ENCODE results near the gene ITGAV. TPM values are rescaled to one million over a fixed set of nuclear protein-coding genes. Genes with fewer than 3 reads are reported as not detected.

Gene ITGAV
- total and polyA plus RNA-seq, 2 donors (not counting 1 experiment from before 2014, with no cell fraction given), result 121 to 205 TPM

DNA sequence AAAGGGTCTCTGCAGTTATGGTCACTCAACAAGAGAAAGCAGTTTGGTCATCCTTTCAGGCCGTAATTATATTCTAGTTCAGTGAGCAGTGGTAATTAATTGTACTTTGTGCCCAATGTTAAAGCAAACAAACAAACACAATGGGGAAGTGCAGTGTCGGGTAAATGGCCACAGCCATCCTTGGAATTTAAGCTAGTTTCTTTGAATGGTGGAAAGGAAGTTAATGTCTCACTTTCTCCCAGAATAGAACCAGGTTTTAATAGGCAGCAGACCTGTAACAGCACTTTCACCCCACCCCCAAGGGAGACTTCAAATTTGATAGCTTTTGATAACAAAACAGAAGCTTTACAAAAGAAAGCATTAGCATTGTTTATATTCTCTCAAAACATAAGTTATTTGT, 20.0 kb upstream of the ITGAV start:
- peak in 1 of 2 donors; percentile 77 for DNase-seq (ENCODE audit: low read depth in 2 of 2)
- Histone ChIP-seq H3K36me3 (ENCODE audit: control insufficient read depth, insufficient read depth, low read length) (no peaks in the 10 kb centered on the region), H3K4me2 (ENCODE audit: extremely low read depth, insufficient read depth, low read length) (no peak overlapping the region), H2AFZ (ENCODE audit: low read length) (no peak overlapping the region), H3K27me3 (ENCODE audit: control insufficient read depth, insufficient read depth, low read length) (no peaks in the 10 kb centered on the region), H3K9ac (ENCODE audit: insufficient read depth, low read length) (no peak overlapping the region), H3K9me3 (ENCODE audit: control insufficient read depth, insufficient read depth, low read depth, low read length) (no peaks in the 10 kb centered on the region), H4K20me1 (ENCODE audit: control insufficient read depth, extremely low read depth, insufficient read depth, low read length) (no peaks in the 10 kb centered on the region), H3K4me3 (replicated peaks in 1 of 4; ENCODE audit: control extremely low read depth in 1 of 4, insufficient read depth in 1 of 4, low read depth in 3 of 4, low read length in 4 of 4) (no peak overlapping the region), H3K79me2 (ENCODE audit: control insufficient read depth, insufficient read depth, low read length) (no peaks in the 10 kb centered on the region), H3K4me1 (ENCODE audit: control insufficient read depth, extremely low read depth, insufficient read depth, low read length) (no peaks in the 10 kb centered on the region), H3K27ac (ENCODE audit: insufficient read depth, low read length) (no peak overlapping the region)
- TF ChIP-seq, protein P1, sequence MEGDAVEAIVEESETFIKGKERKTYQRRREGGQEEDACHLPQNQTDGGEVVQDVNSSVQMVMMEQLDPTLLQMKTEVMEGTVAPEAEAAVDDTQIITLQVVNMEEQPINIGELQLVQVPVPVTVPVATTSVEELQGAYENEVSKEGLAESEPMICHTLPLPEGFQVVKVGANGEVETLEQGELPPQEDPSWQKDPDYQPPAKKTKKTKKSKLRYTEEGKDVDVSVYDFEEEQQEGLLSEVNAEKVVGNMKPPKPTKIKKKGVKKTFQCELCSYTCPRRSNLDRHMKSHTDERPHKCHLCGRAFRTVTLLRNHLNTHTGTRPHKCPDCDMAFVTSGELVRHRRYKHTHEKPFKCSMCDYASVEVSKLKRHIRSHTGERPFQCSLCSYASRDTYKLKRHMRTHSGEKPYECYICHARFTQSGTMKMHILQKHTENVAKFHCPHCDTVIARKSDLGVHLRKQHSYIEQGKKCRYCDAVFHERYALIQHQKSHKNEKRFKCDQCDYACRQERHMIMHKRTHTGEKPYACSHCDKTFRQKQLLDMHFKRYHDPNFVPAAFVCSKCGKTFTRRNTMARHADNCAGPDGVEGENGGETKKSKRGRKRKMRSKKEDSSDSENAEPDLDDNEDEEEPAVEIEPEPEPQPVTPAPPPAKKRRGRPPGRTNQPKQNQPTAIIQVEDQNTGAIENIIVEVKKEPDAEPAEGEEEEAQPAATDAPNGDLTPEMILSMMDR (conservative IDR thresholded peaks at IDR 0.05 in 1 of 2, IDR thresholded peaks at IDR 0.05 in 1 of 2; ENCODE audit: low read depth in 1 of 2, low read length in 2 of 2), result no peak
- TF ChIP-seq EZH2 (IDR thresholded peaks at IDR 0.05; ENCODE audit: low read length, missing control alignments), result no peak

DNA sequence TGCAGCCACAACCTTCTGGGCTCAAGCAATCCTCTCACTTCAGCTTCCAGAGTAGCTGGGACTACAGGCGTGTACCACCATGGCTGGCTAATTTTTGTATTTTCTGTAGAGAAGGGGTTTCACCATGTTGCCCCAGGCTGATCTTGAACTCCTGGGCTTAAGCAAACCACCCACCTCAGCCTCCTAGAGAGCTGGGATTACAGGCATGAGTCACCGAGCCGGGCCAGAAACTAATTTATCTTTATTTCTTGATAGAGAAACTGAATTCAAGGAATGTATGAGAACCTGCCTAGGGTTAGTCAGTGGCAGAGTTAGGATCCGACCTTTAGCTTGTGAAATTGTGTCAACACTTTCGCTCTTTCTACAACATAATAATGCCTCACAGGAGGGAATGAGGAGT, 19.3 kb upstream of the ITGAV start:
- H2AFZ ChIP-seq (ENCODE audit: low read length), result no peak overlapping the region
- peak; percentile 42 to 81 for DNase-seq (ENCODE audit: low read depth in 2 of 2)

DNA sequence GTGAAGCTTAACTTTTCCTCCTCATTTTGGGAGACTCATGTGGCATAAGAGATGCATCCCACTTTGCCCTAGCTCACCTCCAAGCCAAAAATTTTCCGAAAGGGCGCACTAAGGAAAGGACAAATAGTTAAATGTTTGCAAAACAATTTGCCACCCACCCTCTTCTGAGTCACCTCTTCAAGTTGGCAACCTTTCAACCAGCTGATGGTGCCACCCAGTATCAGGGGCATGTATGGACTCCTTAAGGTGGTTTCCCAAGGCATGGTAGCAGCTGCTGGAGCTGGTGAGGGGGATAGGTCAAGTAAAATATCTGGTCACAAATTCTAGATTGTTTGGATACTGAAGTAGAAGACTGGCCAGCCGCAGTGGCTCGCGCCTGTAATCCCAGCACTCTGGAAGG, 17.2 kb upstream of the ITGAV start:
- no peak for DNase-seq (ENCODE audit: low read depth in 2 of 2)
- no peak overlapping the region for H3K27ac ChIP-seq (ENCODE audit: insufficient read depth, low read length)
- TF ChIP-seq EZH2 (IDR thresholded peaks at IDR 0.05; ENCODE audit: low read length, missing control alignments), result no peak
- TF ChIP-seq, protein P1 (conservative IDR thresholded peaks at IDR 0.05 in 1 of 2, IDR thresholded peaks at IDR 0.05 in 1 of 2; ENCODE audit: low read depth in 1 of 2, low read length in 2 of 2), result no peak

More for the DNA sequence above, 19.3 kb upstream of the ITGAV start:
- TF ChIP-seq, protein P1 (conservative IDR thresholded peaks at IDR 0.05 in 1 of 2, IDR thresholded peaks at IDR 0.05 in 1 of 2; ENCODE audit: low read depth in 1 of 2, low read length in 2 of 2), result no peak
- no peak for TF ChIP-seq EZH2 (IDR thresholded peaks at IDR 0.05; ENCODE audit: low read length, missing control alignments)
- no peak overlapping the region for H3K27ac ChIP-seq (ENCODE audit: insufficient read depth, low read length)
- H3K4me2 ChIP-seq (ENCODE audit: extremely low read depth, insufficient read depth, low read length), result no peak overlapping the region
- no peak overlapping the region for H3K4me3 ChIP-seq (replicated peaks in 1 of 4; ENCODE audit: control extremely low read depth in 1 of 4, insufficient read depth in 1 of 4, low read depth in 3 of 4, low read length in 4 of 4)
- no peaks in the 10 kb centered on the region for H3K27me3 ChIP-seq (ENCODE audit: control insufficient read depth, insufficient read depth, low read length)
- H4K20me1 ChIP-seq (ENCODE audit: control insufficient read depth, extremely low read depth, insufficient read depth, low read length), result no peaks in the 10 kb centered on the region
- no peaks in the 10 kb centered on the region for H3K36me3 ChIP-seq (ENCODE audit: control insufficient read depth, insufficient read depth, low read length)
- H3K4me1 ChIP-seq (ENCODE audit: control insufficient read depth, extremely low read depth, insufficient read depth, low read length), result no peaks in the 10 kb centered on the region
- no peak overlapping the region for H3K9ac ChIP-seq (ENCODE audit: insufficient read depth, low read length)
- no peaks in the 10 kb centered on the region for H3K79me2 ChIP-seq (ENCODE audit: control insufficient read depth, insufficient read depth, low read length)
- no peaks in the 10 kb centered on the region for H3K9me3 ChIP-seq (ENCODE audit: control insufficient read depth, insufficient read depth, low read depth, low read length)

More for the DNA sequence above, 17.2 kb upstream of the ITGAV start:
- no peaks in the 10 kb centered on the region for H3K9me3 ChIP-seq (ENCODE audit: control insufficient read depth, insufficient read depth, low read depth, low read length)
- H3K9ac ChIP-seq (ENCODE audit: insufficient read depth, low read length), result no peak overlapping the region
- no peaks in the 10 kb centered on the region for H3K36me3 ChIP-seq (ENCODE audit: control insufficient read depth, insufficient read depth, low read length)
- no peaks in the 10 kb centered on the region for H3K27me3 ChIP-seq (ENCODE audit: control insufficient read depth, insufficient read depth, low read length)
- H3K4me3 ChIP-seq (replicated peaks in 1 of 4; ENCODE audit: control extremely low read depth in 1 of 4, insufficient read depth in 1 of 4, low read depth in 3 of 4, low read length in 4 of 4), result no peak overlapping the region
- no peak overlapping the region for H2AFZ ChIP-seq (ENCODE audit: low read length)
- H3K79me2 ChIP-seq (ENCODE audit: control insufficient read depth, insufficient read depth, low read length), result no peaks in the 10 kb centered on the region
- H3K4me2 ChIP-seq (ENCODE audit: extremely low read depth, insufficient read depth, low read length), result no peak overlapping the region
- peaks cover 2% of the 10 kb centered on the region for H3K4me1 ChIP-seq (ENCODE audit: control insufficient read depth, extremely low read depth, insufficient read depth, low read length)
- no peaks in the 10 kb centered on the region for H4K20me1 ChIP-seq (ENCODE audit: control insufficient read depth, extremely low read depth, insufficient read depth, low read length)
